ENCODE data around the gene TUT4.
A peak's percentile ranks its signal among the peaks of the same experiment; 100 is the strongest.

TUT4 gene, protein sequence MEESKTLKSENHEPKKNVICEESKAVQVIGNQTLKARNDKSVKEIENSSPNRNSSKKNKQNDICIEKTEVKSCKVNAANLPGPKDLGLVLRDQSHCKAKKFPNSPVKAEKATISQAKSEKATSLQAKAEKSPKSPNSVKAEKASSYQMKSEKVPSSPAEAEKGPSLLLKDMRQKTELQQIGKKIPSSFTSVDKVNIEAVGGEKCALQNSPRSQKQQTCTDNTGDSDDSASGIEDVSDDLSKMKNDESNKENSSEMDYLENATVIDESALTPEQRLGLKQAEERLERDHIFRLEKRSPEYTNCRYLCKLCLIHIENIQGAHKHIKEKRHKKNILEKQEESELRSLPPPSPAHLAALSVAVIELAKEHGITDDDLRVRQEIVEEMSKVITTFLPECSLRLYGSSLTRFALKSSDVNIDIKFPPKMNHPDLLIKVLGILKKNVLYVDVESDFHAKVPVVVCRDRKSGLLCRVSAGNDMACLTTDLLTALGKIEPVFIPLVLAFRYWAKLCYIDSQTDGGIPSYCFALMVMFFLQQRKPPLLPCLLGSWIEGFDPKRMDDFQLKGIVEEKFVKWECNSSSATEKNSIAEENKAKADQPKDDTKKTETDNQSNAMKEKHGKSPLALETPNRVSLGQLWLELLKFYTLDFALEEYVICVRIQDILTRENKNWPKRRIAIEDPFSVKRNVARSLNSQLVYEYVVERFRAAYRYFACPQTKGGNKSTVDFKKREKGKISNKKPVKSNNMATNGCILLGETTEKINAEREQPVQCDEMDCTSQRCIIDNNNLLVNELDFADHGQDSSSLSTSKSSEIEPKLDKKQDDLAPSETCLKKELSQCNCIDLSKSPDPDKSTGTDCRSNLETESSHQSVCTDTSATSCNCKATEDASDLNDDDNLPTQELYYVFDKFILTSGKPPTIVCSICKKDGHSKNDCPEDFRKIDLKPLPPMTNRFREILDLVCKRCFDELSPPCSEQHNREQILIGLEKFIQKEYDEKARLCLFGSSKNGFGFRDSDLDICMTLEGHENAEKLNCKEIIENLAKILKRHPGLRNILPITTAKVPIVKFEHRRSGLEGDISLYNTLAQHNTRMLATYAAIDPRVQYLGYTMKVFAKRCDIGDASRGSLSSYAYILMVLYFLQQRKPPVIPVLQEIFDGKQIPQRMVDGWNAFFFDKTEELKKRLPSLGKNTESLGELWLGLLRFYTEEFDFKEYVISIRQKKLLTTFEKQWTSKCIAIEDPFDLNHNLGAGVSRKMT (N-terminal part only)

DNA sequence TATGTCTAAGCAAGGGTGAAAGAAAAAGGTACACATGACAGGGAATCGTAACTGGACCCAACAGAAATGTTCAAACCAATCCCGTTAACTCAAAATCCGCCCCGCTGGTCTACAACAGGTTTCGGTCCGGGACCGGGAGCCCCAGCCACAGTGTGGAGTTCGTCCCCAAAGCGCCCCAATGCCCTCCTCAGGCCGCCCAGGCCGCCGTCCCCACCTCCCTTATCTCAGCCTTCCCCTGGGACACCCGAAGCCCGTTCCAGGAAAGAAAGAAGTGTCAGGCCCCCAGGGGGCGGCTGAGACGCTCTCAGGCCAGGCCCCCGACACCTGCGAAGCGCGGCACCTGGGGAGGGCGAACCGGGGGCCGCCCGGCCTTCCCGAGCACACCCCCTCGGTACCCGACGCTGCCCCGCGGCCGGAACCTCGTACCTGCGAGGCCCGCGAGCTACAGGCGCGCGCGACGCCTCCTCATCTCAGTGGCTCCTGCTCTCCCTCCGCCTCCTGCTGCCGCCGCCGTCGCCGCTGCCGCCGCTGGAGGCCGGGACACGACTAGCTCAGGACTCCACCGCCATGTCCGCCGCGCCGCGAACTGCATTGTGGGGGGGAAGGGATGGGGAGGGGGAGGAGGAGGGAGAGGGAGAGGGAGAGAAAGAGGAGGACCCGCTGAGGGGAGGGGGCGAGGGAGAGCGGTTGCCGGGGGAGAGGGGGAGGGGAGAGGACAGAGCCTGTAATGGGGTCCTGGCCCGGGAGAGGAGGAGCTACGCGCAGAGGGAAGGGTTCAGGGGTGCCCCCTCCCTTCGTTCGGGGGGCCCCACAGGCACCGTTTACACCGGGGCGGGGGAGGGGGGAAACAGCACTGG is at the start of gene TUT4:
Gene TUT4, minus strand, starts transcription at position 588 of the 857 bp plus-strand sequence. CDS start 26,812 bp downstream, outside the sequence.
- H3K27me3 Mint-ChIP-seq, result no peaks in the 10 kb centered on the region
- peak within 1 kb of the TSS; percentile 72 for H3K4me3 Mint-ChIP-seq
- peaks cover 47% of the 10 kb centered on the region for H3K4me1 Mint-ChIP-seq
- H3K27ac Mint-ChIP-seq, result peak within 1 kb of the TSS; percentile 52
- H3K36me3 Mint-ChIP-seq, result peaks cover 2% of the 10 kb centered on the region
- H3K9me3 Mint-ChIP-seq, result no peaks in the 10 kb centered on the region

DNA sequence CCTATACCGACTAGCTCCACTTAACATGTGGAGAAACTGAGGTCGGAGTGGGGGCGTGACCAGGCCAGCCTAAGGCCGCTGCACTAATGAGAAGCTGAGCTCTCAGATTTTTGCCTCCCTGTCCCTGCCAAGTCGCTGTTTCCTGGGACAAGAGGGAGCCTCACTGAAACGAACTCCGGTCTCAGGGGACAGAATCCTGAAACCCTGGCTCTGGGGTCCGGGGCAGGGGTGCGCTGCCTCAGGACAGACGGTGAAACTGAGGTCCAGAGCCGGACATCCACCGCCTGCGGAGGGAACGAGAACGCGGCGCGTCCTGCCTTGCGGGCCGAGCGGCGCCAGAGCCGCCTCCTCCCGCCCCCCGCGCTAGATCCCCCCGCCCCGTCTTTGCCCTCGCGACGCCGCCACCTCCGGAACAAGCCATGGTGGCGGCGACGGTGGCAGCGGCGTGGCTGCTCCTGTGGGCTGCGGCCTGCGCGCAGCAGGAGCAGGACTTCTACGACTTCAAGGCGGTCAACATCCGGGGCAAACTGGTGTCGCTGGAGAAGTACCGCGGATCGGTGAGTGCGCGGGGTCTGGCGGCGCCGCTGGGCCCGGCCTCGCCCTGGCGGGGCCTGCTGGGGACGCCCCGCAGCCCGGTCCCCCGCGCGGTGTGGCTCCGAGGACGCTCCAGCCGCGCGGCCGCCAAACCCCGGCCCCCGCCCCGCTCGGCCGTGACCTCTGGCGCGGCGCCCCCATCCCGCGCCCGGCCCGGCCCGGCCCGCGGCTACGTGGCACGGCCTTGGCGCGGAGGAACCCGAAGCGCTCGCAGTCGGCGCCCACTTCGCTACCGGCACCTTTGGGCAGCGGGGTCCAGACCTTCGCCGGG is 49.3 kb upstream of the TUT4 start, which contains the start of gene GPX7:
Gene GPX7, plus strand, starts transcription at position 381 of the 865 bp plus-strand sequence. Its CDS starts 39 bp downstream, at position 420.
- H3K27ac Mint-ChIP-seq, result peak within 1 kb of the TSS; percentile 96
- H3K4me3 Mint-ChIP-seq, result peak within 1 kb of the TSS; percentile 92
- no peaks in the 10 kb centered on the region for H3K27me3 Mint-ChIP-seq
- H3K36me3 Mint-ChIP-seq, result peaks cover 2% of the 10 kb centered on the region
- peaks cover 49% of the 10 kb centered on the region for H3K4me1 Mint-ChIP-seq
- no peaks in the 10 kb centered on the region for H3K9me3 Mint-ChIP-seq

DNA sequence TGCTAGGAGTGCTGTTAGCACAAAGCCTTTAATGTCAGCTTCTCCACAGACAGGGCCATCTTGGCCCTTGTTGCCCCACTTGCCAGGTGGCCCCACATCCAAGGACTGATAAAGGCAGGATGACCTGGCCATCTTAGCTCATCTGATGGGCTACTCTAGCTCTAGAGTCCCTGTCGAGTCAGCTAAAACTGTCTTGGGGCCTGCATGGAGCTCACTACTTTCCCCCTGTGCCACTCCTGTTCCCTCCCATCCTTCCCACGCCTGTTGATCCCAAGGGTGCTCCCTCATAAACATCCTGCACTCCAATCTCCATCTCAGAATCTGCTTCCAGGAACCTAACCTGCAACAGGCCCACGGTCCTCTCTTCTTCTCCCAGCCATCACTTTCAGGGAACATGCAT is 48.6 kb upstream of the TUT4 start:
- H3K36me3 Mint-ChIP-seq, result no peaks in the 10 kb centered on the region
- H3K4me1 Mint-ChIP-seq, result peaks cover 45% of the 10 kb centered on the region
- peak overlapping the region; percentile 92 for H3K27ac Mint-ChIP-seq
- H3K4me3 Mint-ChIP-seq, result peak overlapping the region; percentile 87
- no peaks in the 10 kb centered on the region for H3K27me3 Mint-ChIP-seq
- no peaks in the 10 kb centered on the region for H3K9me3 Mint-ChIP-seq

DNA sequence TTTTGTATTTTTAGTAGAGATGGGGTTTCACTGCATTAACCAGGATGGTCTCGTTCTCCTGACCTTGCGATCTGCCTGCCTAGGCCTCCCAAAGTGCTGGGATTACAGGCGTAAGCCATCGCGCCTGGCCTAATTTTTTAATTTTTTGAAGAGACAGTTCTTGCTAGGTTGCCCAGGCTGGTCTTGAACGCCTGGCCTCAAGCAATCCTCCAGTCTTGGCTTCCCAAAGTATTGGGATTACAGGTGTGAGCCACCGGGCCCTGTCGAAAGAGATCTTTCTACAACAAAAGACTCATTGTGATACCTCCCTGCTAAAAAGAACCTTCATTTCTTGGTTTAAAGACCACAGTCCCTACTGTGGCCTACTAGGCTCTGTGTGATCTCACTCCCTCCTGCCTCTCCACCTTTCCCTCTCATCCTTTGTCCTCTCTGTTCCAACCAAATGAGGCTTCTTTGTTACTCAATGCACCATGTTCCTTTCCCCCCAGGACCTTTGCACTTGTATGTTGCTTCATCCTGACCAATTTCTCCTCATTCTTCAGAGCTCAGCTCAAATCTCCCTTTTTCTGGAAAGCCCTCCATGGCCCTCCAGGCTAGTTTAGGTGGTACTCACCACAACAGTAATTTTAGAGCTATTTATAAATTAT is 47.8 kb upstream of the TUT4 start:
- Mint-ChIP-seq H3K27ac (peak overlapping the region; percentile 7), H3K36me3 (no peaks in the 10 kb centered on the region), H3K4me3 (peak overlapping the region; percentile 87), H3K4me1 (peaks cover 38% of the 10 kb centered on the region), H3K9me3 (no peaks in the 10 kb centered on the region), H3K27me3 (no peaks in the 10 kb centered on the region)

DNA sequence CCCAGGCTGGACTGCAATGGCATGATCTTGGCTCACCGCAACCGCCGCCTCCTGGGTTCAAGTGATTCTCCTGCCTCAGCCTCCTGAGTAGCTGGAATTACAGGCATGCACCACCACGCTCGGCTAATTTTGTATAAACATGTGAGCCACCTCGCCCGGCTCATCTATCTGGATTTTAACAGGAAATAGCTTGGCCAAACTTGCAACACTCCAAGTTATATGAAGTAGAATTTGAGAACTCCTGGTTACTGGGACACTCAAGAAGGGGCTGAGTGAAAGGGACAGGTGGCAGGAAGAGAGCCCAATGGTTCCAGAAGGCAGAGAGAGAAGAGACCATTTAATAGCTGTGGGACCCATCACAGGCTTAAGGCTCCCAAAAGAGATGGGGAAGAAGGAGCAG is 46.3 kb upstream of the TUT4 start:
- Mint-ChIP-seq H3K27ac (no peak overlapping the region), H3K4me1 (peaks cover 26% of the 10 kb centered on the region), H3K9me3 (no peaks in the 10 kb centered on the region), H3K27me3 (no peaks in the 10 kb centered on the region), H3K4me3 (no peak overlapping the region), H3K36me3 (no peaks in the 10 kb centered on the region)

DNA sequence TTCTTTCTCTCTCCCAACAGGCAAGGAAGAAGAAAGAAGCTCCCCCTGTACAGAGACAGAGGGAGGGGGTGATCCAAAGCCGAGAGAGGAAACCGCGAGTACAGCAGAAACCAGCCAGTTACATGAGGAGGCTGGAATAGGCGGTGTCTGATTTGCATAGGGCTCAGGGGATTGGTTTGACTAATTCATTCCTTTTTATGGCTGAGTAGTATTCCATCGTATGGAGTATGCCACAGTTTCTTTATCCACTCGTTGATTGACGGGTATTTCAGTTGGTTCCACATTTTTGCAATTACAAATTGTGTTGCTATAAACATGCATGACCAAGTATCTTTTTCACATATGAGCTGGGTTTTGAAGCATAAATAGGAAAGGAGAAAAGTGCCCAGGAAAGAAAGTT is 45.8 kb upstream of the TUT4 start:
- Mint-ChIP-seq H3K4me3 (no peak overlapping the region), H3K4me1 (peaks cover 21% of the 10 kb centered on the region), H3K27me3 (no peaks in the 10 kb centered on the region), H3K27ac (no peak overlapping the region), H3K9me3 (no peaks in the 10 kb centered on the region), H3K36me3 (no peaks in the 10 kb centered on the region)

DNA sequence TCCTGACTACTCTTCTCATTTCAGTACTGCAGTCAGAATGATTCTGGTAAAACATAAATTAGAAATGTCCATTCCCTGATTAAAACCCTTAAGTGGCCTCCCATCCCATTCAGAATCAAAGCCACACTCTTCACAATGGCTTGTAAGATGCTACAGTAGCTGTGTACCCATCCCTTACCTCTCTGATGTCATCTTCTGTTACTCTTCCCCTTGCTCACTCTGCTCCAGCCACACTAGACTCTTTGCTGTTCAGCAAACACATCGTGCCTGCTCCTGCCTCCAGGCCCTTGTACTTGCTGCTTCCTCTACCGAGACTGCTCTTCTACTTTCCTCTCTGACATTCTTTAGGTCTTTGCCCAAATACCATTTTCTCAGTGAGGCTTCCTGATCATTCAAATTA is 45.0 kb upstream of the TUT4 start:
- H3K4me1 Mint-ChIP-seq, result peaks cover 12% of the 10 kb centered on the region

DNA sequence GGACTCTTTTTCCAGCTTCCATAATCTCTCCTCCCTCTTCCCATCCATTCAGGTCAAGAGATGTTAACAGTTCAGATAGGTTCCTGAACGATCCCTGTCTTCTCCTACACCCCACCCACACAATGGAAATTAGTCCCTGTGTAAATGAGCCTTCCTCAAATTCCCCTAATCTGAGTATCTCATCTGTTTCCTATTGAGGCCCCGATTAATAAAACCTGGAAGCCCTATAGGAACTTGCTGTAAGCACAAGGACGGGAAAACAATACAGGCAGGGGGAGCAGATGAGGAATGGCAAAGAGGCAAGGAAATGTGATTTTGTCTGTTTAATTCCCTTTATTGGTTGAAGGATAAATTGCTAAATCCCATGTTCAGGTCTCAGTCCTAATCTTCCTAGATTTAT is 42.2 kb upstream of the TUT4 start:
- H3K27me3 Mint-ChIP-seq, result no peaks in the 10 kb centered on the region
- H3K4me1 Mint-ChIP-seq, result no peaks in the 10 kb centered on the region
- no peak overlapping the region for H3K4me3 Mint-ChIP-seq
- H3K27ac Mint-ChIP-seq, result no peak overlapping the region
- no peaks in the 10 kb centered on the region for H3K36me3 Mint-ChIP-seq
- no peaks in the 10 kb centered on the region for H3K9me3 Mint-ChIP-seq

More for the DNA sequence above, 45.0 kb upstream of the TUT4 start:
- no peak overlapping the region for H3K4me3 Mint-ChIP-seq
- H3K9me3 Mint-ChIP-seq, result no peaks in the 10 kb centered on the region
- H3K27ac Mint-ChIP-seq, result no peak overlapping the region
- no peaks in the 10 kb centered on the region for H3K27me3 Mint-ChIP-seq
- H3K36me3 Mint-ChIP-seq, result no peaks in the 10 kb centered on the region

DNA sequence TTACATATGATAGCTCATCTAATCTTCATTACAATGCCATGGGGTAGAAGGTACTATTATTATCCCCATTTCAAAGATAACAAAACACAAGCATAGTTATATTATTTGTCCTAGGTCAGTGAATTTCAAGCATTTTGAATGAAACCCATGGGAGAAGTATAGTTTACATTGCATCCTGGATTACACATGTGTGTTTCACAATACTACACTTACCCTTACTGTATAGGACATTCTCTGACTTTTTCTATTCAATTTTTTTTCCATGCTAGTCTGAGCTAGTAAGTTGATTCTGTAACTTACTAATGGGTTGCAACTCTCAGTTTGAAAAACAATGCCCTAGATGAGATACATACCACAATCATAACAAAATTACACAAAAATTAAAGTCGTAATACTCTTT is 40.6 kb upstream of the TUT4 start:
- Mint-ChIP-seq H3K27ac (no peak overlapping the region), H3K4me3 (no peak overlapping the region), H3K4me1 (no peaks in the 10 kb centered on the region), H3K36me3 (no peaks in the 10 kb centered on the region), H3K9me3 (no peaks in the 10 kb centered on the region), H3K27me3 (no peaks in the 10 kb centered on the region)

DNA sequence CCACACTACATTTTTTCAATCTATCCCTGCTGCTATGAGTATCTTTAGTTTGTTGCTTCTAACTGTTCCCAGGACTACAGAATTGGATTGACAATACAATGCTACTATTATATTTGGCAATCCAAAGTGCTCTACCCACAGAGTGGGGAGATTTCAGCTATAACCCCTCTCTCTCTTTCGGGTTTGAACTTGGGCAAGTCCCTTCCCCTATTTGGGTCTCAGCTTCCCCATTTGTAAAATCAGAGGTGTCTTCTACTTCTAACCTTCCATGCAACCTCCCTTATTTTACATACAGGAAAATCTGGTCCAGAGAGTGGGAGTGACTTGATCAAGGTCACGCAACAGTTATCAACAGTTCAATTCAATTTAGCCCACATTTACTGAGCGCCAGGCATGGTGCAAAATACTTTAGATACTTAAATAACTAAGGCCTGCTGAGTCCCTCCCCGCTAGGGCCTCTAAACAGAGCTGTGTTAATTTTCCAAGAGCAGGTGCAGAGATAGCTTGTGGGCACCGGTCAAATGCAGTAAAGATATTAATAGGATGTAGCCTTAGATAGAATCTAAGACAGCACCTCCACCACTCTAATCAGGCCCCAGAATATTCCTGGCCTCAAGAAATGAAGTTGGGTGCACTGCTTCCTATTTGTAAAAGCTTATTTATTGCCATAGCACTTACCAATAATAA is 39.9 kb upstream of the TUT4 start:
- Mint-ChIP-seq H3K4me3 (no peak overlapping the region), H3K27ac (no peak overlapping the region), H3K27me3 (no peaks in the 10 kb centered on the region), H3K9me3 (no peaks in the 10 kb centered on the region), H3K36me3 (no peaks in the 10 kb centered on the region), H3K4me1 (no peaks in the 10 kb centered on the region)

DNA sequence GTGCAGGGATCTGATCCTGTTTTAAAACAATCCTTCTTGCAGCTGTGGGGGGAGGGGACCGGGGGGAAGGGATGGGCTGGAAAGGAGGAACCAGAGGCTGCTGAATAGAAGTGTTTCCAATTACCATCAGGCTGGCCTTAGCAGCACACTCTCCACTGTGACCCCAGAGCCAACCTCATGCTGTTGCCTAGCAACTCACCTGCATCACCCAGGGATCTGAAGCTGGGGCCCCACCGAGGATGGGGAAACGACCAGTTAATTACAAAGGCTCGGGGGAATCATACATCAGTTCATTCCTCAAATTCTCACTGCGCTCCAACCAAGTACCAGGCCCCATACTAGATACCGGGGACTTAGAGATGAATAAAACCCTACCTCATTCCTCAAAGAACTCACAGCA is 37.4 kb upstream of the TUT4 start:
- Mint-ChIP-seq H3K27ac (no peak overlapping the region), H3K36me3 (no peaks in the 10 kb centered on the region), H3K27me3 (no peaks in the 10 kb centered on the region), H3K4me3 (no peak overlapping the region), H3K4me1 (no peaks in the 10 kb centered on the region), H3K9me3 (no peaks in the 10 kb centered on the region)

DNA sequence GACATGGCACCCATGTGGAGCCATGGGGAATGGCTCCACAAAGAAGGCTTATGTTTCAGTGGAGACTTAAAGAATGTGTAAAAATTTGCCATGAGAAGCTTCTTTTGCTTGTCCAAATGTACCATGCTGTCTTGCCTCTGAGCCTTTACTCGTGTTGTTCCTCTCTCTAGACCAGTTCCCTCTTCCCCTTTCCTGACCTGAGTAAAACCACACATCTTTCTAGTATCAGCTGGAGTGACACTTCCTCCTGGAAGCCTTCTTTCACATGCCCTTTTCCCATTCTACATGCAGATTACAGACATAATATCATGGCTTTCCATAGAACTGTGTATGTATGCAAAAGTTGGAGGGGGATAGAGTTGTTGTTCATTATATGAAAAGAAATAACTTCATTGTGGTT is 35.6 kb upstream of the TUT4 start:
- Mint-ChIP-seq H3K36me3 (peaks cover 2% of the 10 kb centered on the region), H3K9me3 (no peaks in the 10 kb centered on the region), H3K27ac (no peak overlapping the region), H3K4me3 (no peak overlapping the region), H3K4me1 (no peaks in the 10 kb centered on the region), H3K27me3 (no peaks in the 10 kb centered on the region)

DNA sequence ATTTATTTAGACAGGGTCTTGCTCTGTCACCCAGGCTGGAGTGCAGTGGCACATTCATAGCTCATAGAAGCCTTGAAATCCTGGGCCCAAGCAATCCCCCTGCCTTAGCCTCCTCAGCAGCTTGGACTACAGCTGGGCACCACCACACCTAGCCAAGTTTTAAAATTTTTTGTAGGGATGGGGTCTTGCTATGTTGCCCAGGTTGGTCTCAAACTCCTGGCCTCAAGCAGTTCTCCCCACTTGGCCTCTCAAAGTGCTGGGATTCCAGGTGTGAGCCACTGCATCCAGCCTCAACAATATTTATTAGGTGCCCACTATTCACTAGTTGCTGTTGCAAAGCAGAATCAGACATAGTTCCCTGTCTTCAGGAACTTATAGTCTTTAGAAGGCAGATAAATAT is 35.1 kb upstream of the TUT4 start:
- no peaks in the 10 kb centered on the region for H3K27me3 Mint-ChIP-seq
- H3K4me3 Mint-ChIP-seq, result no peak overlapping the region
- peaks cover 2% of the 10 kb centered on the region for H3K36me3 Mint-ChIP-seq
- no peaks in the 10 kb centered on the region for H3K4me1 Mint-ChIP-seq
- no peak overlapping the region for H3K27ac Mint-ChIP-seq
- H3K9me3 Mint-ChIP-seq, result no peaks in the 10 kb centered on the region

All from activated naive CD4-positive, alpha-beta T cell treated with anti-CD3 and anti-CD28 coated beads, Interleukin-2, amount 50 U/mL, for 24 hours (primary cell).